ENCODE measurements around the gene IL20. TPM values are rescaled to one million over a fixed set of nuclear protein-coding genes. Genes with fewer than 3 reads are reported as not detected.

The IL20 gene
- polyA plus RNA-seq, 4 donors = not detected

GRCh38 chr1:206875752-206876377 lies 10.4 kb downstream of the IL20 start:
- no peaks in the 10 kb centered on the region for H3K36me3 ChIP-seq (ENCODE audit: control insufficient read depth in 3 of 3, insufficient read depth in 2 of 3, low read depth in 1 of 3, low read length in 3 of 3)
- 70 to 82% (median 79%) methylated on average over 3 of the region's 3 CpGs for WGBS, 3 donors
- no peak for FAIRE-seq
- no peak overlapping the region for H3K4me3 ChIP-seq (ENCODE audit: low read depth in 1 of 3, low read length in 3 of 3)
- no peaks in the 10 kb centered on the region for H3K4me1 ChIP-seq (ENCODE audit: control insufficient read depth in 3 of 3, insufficient read depth in 2 of 3, low read depth in 1 of 3, low read length in 2 of 3)
- DNase-seq = no peak
- H3K9me3 ChIP-seq (ENCODE audit: control insufficient read depth in 2 of 2, insufficient read depth in 1 of 2, low read depth in 1 of 2, low read length in 1 of 2) = peaks cover 0 to 29% of the 10 kb centered on the region in 2 donors
- H3K27me3 ChIP-seq (ENCODE audit: control insufficient read depth in 3 of 3, insufficient read depth in 3 of 3, low read length in 3 of 3) = no peaks in the 10 kb centered on the region
- no peak overlapping the region for H3K27ac ChIP-seq (ENCODE audit: low read depth in 1 of 3, low read length in 2 of 3)

- no peak overlapping the region for H3K27ac ChIP-seq (ENCODE audit: low read depth in 1 of 3, low read length in 2 of 3)
- no peak overlapping the region for H3K4me3 ChIP-seq (ENCODE audit: low read depth in 1 of 3, low read length in 3 of 3)
- FAIRE-seq = no peak
- H3K4me1 ChIP-seq (ENCODE audit: control insufficient read depth in 3 of 3, insufficient read depth in 2 of 3, low read depth in 1 of 3, low read length in 2 of 3) = no peaks in the 10 kb centered on the region
- H3K9me3 ChIP-seq (ENCODE audit: control insufficient read depth in 2 of 2, insufficient read depth in 1 of 2, low read depth in 1 of 2, low read length in 1 of 2) = peaks cover 0 to 18% of the 10 kb centered on the region in 2 donors
- DNase-seq = no peak
- H3K36me3 ChIP-seq (ENCODE audit: control insufficient read depth in 3 of 3, insufficient read depth in 2 of 3, low read depth in 1 of 3, low read length in 3 of 3) = no peaks in the 10 kb centered on the region
- H3K27me3 ChIP-seq (ENCODE audit: control insufficient read depth in 3 of 3, insufficient read depth in 3 of 3, low read length in 3 of 3) = no peaks in the 10 kb centered on the region
Observed at GRCh38 chr1:206878456-206878855, 13.0 kb downstream of the IL20 start.

- 72 to 77% (median 76%) methylated on average over 3 of the region's 3 CpGs for WGBS, 3 donors
- Histone ChIP-seq H3K27ac (ENCODE audit: low read depth in 1 of 3, low read length in 2 of 3) (no peak overlapping the region), H3K36me3 (ENCODE audit: control insufficient read depth in 3 of 3, insufficient read depth in 2 of 3, low read depth in 1 of 3, low read length in 3 of 3) (no peaks in the 10 kb centered on the region), H3K9me3 (ENCODE audit: control insufficient read depth in 2 of 2, insufficient read depth in 1 of 2, low read depth in 1 of 2, low read length in 1 of 2) (peaks cover 0 to 18% of the 10 kb centered on the region in 2 donors), H3K4me3 (ENCODE audit: low read depth in 1 of 3, low read length in 3 of 3) (no peak overlapping the region), H3K27me3 (ENCODE audit: control insufficient read depth in 3 of 3, insufficient read depth in 3 of 3, low read length in 3 of 3) (no peaks in the 10 kb centered on the region), H3K4me1 (ENCODE audit: control insufficient read depth in 3 of 3, insufficient read depth in 2 of 3, low read depth in 1 of 3, low read length in 2 of 3) (no peaks in the 10 kb centered on the region)
- DNase-seq = no peak
- no peak for FAIRE-seq
Observed at GRCh38 chr1:206880314-206880713, 14.9 kb downstream of the IL20 start.

- Histone ChIP-seq H3K4me3 (ENCODE audit: low read depth in 1 of 3, low read length in 3 of 3) (no peak overlapping the region), H3K9me3 (ENCODE audit: control insufficient read depth in 2 of 2, insufficient read depth in 1 of 2, low read depth in 1 of 2, low read length in 1 of 2) (peaks cover 0 to 13% of the 10 kb centered on the region in 2 donors), H3K4me1 (ENCODE audit: control insufficient read depth in 3 of 3, insufficient read depth in 2 of 3, low read depth in 1 of 3, low read length in 2 of 3) (no peaks in the 10 kb centered on the region), H3K36me3 (ENCODE audit: control insufficient read depth in 3 of 3, insufficient read depth in 2 of 3, low read depth in 1 of 3, low read length in 3 of 3) (no peaks in the 10 kb centered on the region), H3K27me3 (ENCODE audit: control insufficient read depth in 3 of 3, insufficient read depth in 3 of 3, low read length in 3 of 3) (no peaks in the 10 kb centered on the region), H3K27ac (ENCODE audit: low read depth in 1 of 3, low read length in 2 of 3) (no peak overlapping the region)
- DNase-seq (no peak), FAIRE-seq (no peak)
- 65 to 76% (median 66%) methylated on average over 3 of the region's 3 CpGs for WGBS, 3 donors
Observed at GRCh38 chr1:206882555-206882954, 17.1 kb downstream of the IL20 start.

- WGBS, 3 donors = 96 to 100% (median 97%) methylated on average over 1 of the region's 1 CpG
- Histone ChIP-seq H3K36me3 (ENCODE audit: control insufficient read depth in 3 of 3, insufficient read depth in 2 of 3, low read depth in 1 of 3, low read length in 3 of 3) (no peaks in the 10 kb centered on the region), H3K4me3 (ENCODE audit: low read depth in 1 of 3, low read length in 3 of 3) (no peak overlapping the region), H3K27me3 (ENCODE audit: control insufficient read depth in 3 of 3, insufficient read depth in 3 of 3, low read length in 3 of 3) (no peaks in the 10 kb centered on the region), H3K4me1 (ENCODE audit: control insufficient read depth in 3 of 3, insufficient read depth in 2 of 3, low read depth in 1 of 3, low read length in 2 of 3) (no peaks in the 10 kb centered on the region), H3K9me3 (ENCODE audit: control insufficient read depth in 2 of 2, insufficient read depth in 1 of 2, low read depth in 1 of 2, low read length in 1 of 2) (peaks cover 0 to 11% of the 10 kb centered on the region in 2 donors), H3K27ac (ENCODE audit: low read depth in 1 of 3, low read length in 2 of 3) (no peak overlapping the region)
- FAIRE-seq (no peak), DNase-seq (no peak)
Observed at GRCh38 chr1:206883160-206883559, 17.7 kb downstream of the IL20 start.

- no peaks in the 10 kb centered on the region for H3K36me3 ChIP-seq (ENCODE audit: control insufficient read depth in 3 of 3, insufficient read depth in 2 of 3, low read depth in 1 of 3, low read length in 3 of 3)
Observed at GRCh38 chr1:206883876-206884275, 18.5 kb downstream of the IL20 start.

GRCh38 chr1:206885341-206886060 lies 20.1 kb downstream of the IL20 start:
- FAIRE-seq = no peak
- whole genome bisulfite sequencing, 3 donors = 59 to 75% (median 64%) methylated on average over 3 of the region's 3 CpGs
- Histone ChIP-seq H3K27me3 (ENCODE audit: control insufficient read depth in 3 of 3, insufficient read depth in 3 of 3, low read length in 3 of 3) (no peaks in the 10 kb centered on the region), H3K4me1 (ENCODE audit: control insufficient read depth in 3 of 3, insufficient read depth in 2 of 3, low read depth in 1 of 3, low read length in 2 of 3) (peaks cover 0 to 3% (median 0%) of the 10 kb centered on the region in 3 donors), H3K9me3 (ENCODE audit: control insufficient read depth in 2 of 2, insufficient read depth in 1 of 2, low read depth in 1 of 2, low read length in 1 of 2) (no peaks in the 10 kb centered on the region), H3K36me3 (ENCODE audit: control insufficient read depth in 3 of 3, insufficient read depth in 2 of 3, low read depth in 1 of 3, low read length in 3 of 3) (no peaks in the 10 kb centered on the region), H3K27ac (ENCODE audit: low read depth in 1 of 3, low read length in 2 of 3) (no peak overlapping the region), H3K4me3 (ENCODE audit: low read depth in 1 of 3, low read length in 3 of 3) (no peak overlapping the region)
- DNase-seq = no peak

More at GRCh38 chr1:206883876-206884275, 18.5 kb downstream of the IL20 start:
- Histone ChIP-seq H3K27me3 (ENCODE audit: control insufficient read depth in 3 of 3, insufficient read depth in 3 of 3, low read length in 3 of 3) (no peaks in the 10 kb centered on the region), H3K27ac (ENCODE audit: low read depth in 1 of 3, low read length in 2 of 3) (no peak overlapping the region), H3K4me3 (ENCODE audit: low read depth in 1 of 3, low read length in 3 of 3) (no peak overlapping the region), H3K4me1 (ENCODE audit: control insufficient read depth in 3 of 3, insufficient read depth in 2 of 3, low read depth in 1 of 3, low read length in 2 of 3) (no peaks in the 10 kb centered on the region), H3K9me3 (ENCODE audit: control insufficient read depth in 2 of 2, insufficient read depth in 1 of 2, low read depth in 1 of 2, low read length in 1 of 2) (peaks cover 0 to 7% of the 10 kb centered on the region in 2 donors)
- FAIRE-seq (no peak), DNase-seq (no peak)
- 87 to 94% (median 92%) methylated on average over 2 of the region's 2 CpGs for WGBS, 3 donors

GRCh38 chr1:206886831-206887230 lies 21.4 kb downstream of the IL20 start:
- Histone ChIP-seq H3K27me3 (ENCODE audit: control insufficient read depth in 3 of 3, insufficient read depth in 3 of 3, low read length in 3 of 3) (no peaks in the 10 kb centered on the region), H3K4me3 (ENCODE audit: low read depth in 1 of 3, low read length in 3 of 3) (no peak overlapping the region), H3K4me1 (ENCODE audit: control insufficient read depth in 3 of 3, insufficient read depth in 2 of 3, low read depth in 1 of 3, low read length in 2 of 3) (peaks cover 0 to 5% (median 0%) of the 10 kb centered on the region in 3 donors), H3K27ac (ENCODE audit: low read depth in 1 of 3, low read length in 2 of 3) (no peak overlapping the region), H3K36me3 (ENCODE audit: control insufficient read depth in 3 of 3, insufficient read depth in 2 of 3, low read depth in 1 of 3, low read length in 3 of 3) (no peaks in the 10 kb centered on the region), H3K9me3 (ENCODE audit: control insufficient read depth in 2 of 2, insufficient read depth in 1 of 2, low read depth in 1 of 2, low read length in 1 of 2) (no peaks in the 10 kb centered on the region)
- 90 to 94% (median 92%) methylated on average over 1 of the region's 1 CpG for WGBS, 3 donors
- FAIRE-seq (no peak), DNase-seq (no peak)
